ENCODE data around the gene SYCE3.

Gene SYCE3, protein sequence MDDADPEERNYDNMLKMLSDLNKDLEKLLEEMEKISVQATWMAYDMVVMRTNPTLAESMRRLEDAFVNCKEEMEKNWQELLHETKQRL

DNA sequence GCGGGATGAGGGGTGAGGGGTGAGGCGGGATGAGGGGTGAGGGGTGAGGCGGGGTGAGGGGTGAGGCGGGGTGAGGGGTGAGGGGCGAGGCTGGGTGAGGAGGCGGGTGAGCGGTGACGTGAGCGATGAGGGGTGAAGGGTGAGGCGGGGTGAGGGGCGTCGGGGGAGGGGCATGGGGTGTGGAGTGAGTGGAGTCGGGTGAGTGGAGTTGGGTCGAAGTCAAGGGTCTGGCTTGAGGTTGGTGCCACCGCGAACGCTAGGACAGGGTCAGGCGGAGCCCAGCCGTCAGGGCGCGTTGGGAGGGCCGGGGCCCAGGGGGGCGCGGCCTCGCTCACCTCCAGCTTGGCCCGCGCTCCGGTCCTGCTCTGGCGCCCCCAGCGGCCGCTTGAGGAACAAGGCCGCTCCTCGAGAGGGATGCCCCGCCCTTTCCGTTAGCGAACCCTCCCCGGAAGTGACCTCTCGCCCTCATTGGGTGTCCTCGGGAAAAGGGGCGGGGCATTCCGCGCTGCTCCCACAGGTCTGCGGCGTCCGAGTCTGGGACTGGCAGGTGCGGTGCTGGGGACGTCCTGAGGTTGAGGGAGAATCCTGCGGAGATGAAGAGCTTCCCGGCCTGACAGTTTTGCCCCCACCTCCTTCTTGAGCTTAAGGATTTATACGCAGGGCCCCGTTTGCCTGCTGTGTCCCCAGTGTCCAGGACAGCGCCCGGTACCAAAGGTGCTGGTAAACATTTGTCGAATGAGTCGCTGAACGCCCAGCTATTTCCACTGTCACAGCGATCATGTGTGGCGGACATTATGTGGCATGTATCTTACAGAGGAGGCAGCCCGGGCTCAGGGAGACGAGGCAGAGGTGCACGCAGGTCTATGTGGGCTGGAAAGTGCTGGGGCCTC is at the start of gene SYCE3:
TSS of gene SYCE3 (minus strand) at position 397 of the 890 bp plus-strand sequence. CDS start 6,514 bp downstream, outside the sequence.
- H2AFZ ChIP-seq (ENCODE audit: low read length) = peak within 1 kb of the TSS; percentile 99
- H4K20me1 ChIP-seq (ENCODE audit: insufficient read depth, low read length) = no peaks in the 10 kb centered on the region
- peak within 1 kb of the TSS; percentile 100 for H3K4me2 ChIP-seq (ENCODE audit: low read depth, low read length)
- no peaks in the 10 kb centered on the region for H3F3A ChIP-seq (ENCODE audit: insufficient read depth, low read length)
- DNase-seq = peak; percentile 96
- H3K4me3 ChIP-seq (ENCODE audit: low read length) = peak within 1 kb of the TSS; percentile 75
- TF ChIP-seq, protein P1, sequence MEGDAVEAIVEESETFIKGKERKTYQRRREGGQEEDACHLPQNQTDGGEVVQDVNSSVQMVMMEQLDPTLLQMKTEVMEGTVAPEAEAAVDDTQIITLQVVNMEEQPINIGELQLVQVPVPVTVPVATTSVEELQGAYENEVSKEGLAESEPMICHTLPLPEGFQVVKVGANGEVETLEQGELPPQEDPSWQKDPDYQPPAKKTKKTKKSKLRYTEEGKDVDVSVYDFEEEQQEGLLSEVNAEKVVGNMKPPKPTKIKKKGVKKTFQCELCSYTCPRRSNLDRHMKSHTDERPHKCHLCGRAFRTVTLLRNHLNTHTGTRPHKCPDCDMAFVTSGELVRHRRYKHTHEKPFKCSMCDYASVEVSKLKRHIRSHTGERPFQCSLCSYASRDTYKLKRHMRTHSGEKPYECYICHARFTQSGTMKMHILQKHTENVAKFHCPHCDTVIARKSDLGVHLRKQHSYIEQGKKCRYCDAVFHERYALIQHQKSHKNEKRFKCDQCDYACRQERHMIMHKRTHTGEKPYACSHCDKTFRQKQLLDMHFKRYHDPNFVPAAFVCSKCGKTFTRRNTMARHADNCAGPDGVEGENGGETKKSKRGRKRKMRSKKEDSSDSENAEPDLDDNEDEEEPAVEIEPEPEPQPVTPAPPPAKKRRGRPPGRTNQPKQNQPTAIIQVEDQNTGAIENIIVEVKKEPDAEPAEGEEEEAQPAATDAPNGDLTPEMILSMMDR (IDR thresholded peaks at IDR 0.05; ENCODE audit: low read length) = peak; percentile 79
- TF ChIP-seq EZH2phosphoT487 (IDR thresholded peaks at IDR 0.05; ENCODE audit: low read length) = no peak
- no peak for TF ChIP-seq EZH2 (optimal IDR thresholded peaks at IDR 0.05; ENCODE audit: low read depth, low read length)
- H3K27me3 ChIP-seq (replicated peaks; ENCODE audit: insufficient read depth, low read length) = peaks cover 20% of the 10 kb centered on the region
- H3K9me3 ChIP-seq (replicated peaks; ENCODE audit: insufficient read depth, low read length) = no peaks in the 10 kb centered on the region
- no peak within 1 kb of the TSS for H3K27ac ChIP-seq (ENCODE audit: low read length)
- no peaks in the 10 kb centered on the region for H3K36me3 ChIP-seq (replicated peaks; ENCODE audit: insufficient read depth, low read length)
- H3K9ac ChIP-seq (ENCODE audit: low read length) = peak within 1 kb of the TSS; percentile 43; the same call in 1 of the 2 replicates
- H3K4me1 ChIP-seq (ENCODE audit: low read length) = no peaks in the 10 kb centered on the region
- H3K79me2 ChIP-seq (ENCODE audit: low read length) = no peaks in the 10 kb centered on the region
- no peaks in the 10 kb centered on the region for H3K9me2 ChIP-seq (replicated peaks; ENCODE audit: insufficient read depth, low read length)

DNA sequence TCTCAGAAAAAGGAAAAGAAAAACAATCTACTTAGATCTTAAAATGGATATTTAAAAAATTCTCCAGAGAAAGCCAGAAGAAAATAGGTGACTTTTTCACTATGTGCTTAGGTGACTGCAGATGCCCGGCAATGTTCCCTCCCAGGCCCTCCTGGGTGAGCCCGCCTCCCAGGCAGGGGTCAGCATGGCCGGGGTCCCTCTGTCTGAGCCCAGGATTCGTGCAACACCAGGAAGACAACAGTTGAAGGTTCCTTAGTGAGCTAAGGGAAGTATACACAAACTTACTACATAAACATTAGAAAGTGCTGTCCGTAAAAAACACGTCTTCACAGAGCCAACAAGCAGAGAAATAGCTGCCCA is 49.4 kb upstream of the SYCE3 start:
- no peak overlapping the region for H3K4me2 ChIP-seq (ENCODE audit: low read depth, low read length)
- H3K4me3 ChIP-seq (ENCODE audit: low read length) = no peak overlapping the region
- H3K27me3 ChIP-seq (replicated peaks; ENCODE audit: insufficient read depth, low read length) = peaks cover 70% of the 10 kb centered on the region
- DNase-seq = no peak
- TF ChIP-seq, protein P1 (IDR thresholded peaks at IDR 0.05; ENCODE audit: low read length) = no peak
- no peak for TF ChIP-seq EZH2phosphoT487 (IDR thresholded peaks at IDR 0.05; ENCODE audit: low read length)
- no peak for TF ChIP-seq EZH2 (optimal IDR thresholded peaks at IDR 0.05; ENCODE audit: low read depth, low read length)
- no peak overlapping the region for H3K27ac ChIP-seq (ENCODE audit: low read length)
- no peaks in the 10 kb centered on the region for H3K4me1 ChIP-seq (ENCODE audit: low read length)
- H4K20me1 ChIP-seq (ENCODE audit: insufficient read depth, low read length) = no peaks in the 10 kb centered on the region
- no peaks in the 10 kb centered on the region for H3K36me3 ChIP-seq (replicated peaks; ENCODE audit: insufficient read depth, low read length)
- no peak overlapping the region for H3K9ac ChIP-seq (ENCODE audit: low read length)
- H3K9me3 ChIP-seq (replicated peaks; ENCODE audit: insufficient read depth, low read length) = no peaks in the 10 kb centered on the region
- H3K79me2 ChIP-seq (ENCODE audit: low read length) = no peaks in the 10 kb centered on the region
- no peaks in the 10 kb centered on the region for H3F3A ChIP-seq (ENCODE audit: insufficient read depth, low read length)
- no peak overlapping the region for H2AFZ ChIP-seq (ENCODE audit: low read length)
- no peaks in the 10 kb centered on the region for H3K9me2 ChIP-seq (replicated peaks; ENCODE audit: insufficient read depth, low read length)

DNA sequence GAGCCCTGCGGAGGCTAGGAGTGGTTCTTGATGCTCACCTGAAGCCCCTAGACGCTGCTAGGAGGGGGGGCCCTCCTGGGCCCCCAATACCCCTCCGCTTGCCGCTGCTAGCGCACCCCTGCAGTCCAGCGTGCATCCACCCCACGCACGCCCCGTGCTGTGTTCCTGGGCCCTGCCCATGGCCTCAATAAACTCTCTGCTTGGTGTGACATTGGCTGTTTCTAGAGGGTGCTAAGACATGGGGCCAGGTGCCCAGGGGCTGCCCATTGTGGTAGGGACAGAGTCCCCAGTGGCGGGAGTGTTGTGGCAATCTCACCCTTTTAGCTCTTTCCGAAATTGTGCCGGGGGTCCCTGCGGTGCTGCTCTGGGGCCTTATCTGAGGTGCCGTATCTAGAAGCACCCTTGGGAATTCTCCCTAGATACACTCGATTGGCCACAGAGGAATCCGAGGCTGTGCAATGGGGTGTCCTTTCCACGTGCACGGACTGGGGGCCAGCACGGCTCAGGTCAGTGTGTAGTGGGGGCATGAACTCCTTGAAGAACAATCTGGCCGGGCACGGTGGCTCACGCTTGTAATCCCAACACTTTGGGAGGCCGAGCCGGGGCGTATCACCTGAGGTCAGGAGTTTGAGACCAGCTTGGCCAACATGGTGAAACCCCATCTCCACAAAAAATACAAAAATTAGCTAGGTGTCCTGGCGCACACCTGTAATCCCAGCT is 48.8 kb upstream of the SYCE3 start:
- Histone ChIP-seq H3K27ac (ENCODE audit: low read length) (no peak overlapping the region), H3K79me2 (ENCODE audit: low read length) (no peaks in the 10 kb centered on the region), H3K9me2 (replicated peaks; ENCODE audit: insufficient read depth, low read length) (no peaks in the 10 kb centered on the region), H3K4me1 (ENCODE audit: low read length) (no peaks in the 10 kb centered on the region), H3K27me3 (replicated peaks; ENCODE audit: insufficient read depth, low read length) (peaks cover 76% of the 10 kb centered on the region), H2AFZ (ENCODE audit: low read length) (no peak overlapping the region), H3K4me3 (ENCODE audit: low read length) (no peak overlapping the region), H3K9ac (ENCODE audit: low read length) (no peak overlapping the region), H3K36me3 (replicated peaks; ENCODE audit: insufficient read depth, low read length) (no peaks in the 10 kb centered on the region), H4K20me1 (ENCODE audit: insufficient read depth, low read length) (no peaks in the 10 kb centered on the region), H3K9me3 (replicated peaks; ENCODE audit: insufficient read depth, low read length) (no peaks in the 10 kb centered on the region), H3K4me2 (ENCODE audit: low read depth, low read length) (no peak overlapping the region), H3F3A (ENCODE audit: insufficient read depth, low read length) (no peaks in the 10 kb centered on the region)
- no peak for DNase-seq
- TF ChIP-seq EZH2phosphoT487 (IDR thresholded peaks at IDR 0.05; ENCODE audit: low read length) = no peak
- TF ChIP-seq, protein P1 (IDR thresholded peaks at IDR 0.05; ENCODE audit: low read length) = no peak
- TF ChIP-seq EZH2 (optimal IDR thresholded peaks at IDR 0.05; ENCODE audit: low read depth, low read length) = no peak

Measured in MM.1S (cell line).